ENCODE results near the gene NEK11.
"Not testable (repeated sequence)": the region's sequence is repeated elsewhere in the genome, so short reads cannot be mapped to it uniquely, and the experiment has no call there.

Gene NEK11

DNA sequence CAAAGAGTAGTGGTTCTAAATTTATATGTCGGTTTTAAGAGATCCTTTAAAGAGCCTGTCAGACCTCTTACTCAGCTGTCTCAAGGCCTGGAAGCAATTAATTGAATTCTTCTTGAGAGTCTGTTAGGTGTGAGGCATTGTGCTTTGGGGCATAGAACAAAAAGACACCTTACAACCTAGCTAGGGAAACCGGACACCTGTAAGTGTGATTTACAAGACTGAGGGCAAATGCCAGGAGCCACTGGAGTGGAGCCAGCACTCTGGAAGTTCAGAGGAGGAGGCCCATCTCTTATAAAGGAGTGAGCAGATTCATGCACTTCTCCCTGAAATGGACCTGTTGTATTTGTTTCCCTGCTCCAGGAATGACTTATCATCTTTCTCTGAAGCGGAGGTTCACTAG is 257.2 kb downstream of the NEK11 start:
- no peak for DNase-seq (ENCODE audit: insufficient read length, low spot score)
- FAIRE-seq: no peak

DNA sequence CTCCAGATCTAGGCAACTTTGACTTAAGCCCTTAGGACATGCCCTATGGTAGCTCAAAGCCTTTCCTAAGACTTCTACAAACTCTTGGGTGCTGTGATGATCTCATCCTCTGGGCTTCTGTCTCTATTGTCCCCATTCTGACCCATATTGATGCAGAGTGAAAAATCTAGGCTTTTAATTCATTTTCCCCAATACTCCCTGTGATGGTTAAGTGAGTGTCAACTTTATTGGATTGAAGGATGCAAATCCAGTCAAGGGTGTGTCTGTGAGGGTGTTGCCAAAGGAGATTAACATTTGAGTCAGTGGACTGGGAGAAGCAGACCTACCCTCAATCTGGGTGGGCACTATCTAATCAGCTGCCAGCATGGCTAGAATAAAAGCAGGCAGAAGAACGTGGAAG is 257.6 kb downstream of the NEK11 start:
- DNase-seq (ENCODE audit: insufficient read length, low spot score): no peak
- no peak for FAIRE-seq

GRCh38 chr3:131285456-131285855 is 258.8 kb downstream of the NEK11 start:
- no peak for DNase-seq (ENCODE audit: insufficient read length, low spot score)
- FAIRE-seq: no peak

DNA sequence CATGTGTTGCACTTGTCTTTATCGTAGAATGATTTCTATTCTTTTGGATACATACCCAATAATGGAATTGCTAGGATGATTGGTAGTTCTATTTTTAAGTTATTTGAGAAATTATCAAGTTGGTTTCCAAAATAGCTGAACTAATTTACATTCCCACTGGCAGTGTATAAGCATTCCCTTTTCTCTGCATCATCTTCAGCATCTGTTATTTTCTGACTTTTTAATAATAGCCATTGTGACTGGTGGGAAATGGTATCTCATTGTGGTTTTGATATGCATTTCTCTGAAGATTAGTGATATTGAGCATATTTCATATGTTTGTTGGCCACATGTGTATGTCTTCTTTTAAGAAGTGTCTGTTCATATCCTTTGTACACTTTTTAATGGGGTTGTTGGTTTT is 273.2 kb downstream of the NEK11 start:
- no peak for FAIRE-seq
- no peak for DNase-seq (ENCODE audit: insufficient read length, low spot score)

DNA sequence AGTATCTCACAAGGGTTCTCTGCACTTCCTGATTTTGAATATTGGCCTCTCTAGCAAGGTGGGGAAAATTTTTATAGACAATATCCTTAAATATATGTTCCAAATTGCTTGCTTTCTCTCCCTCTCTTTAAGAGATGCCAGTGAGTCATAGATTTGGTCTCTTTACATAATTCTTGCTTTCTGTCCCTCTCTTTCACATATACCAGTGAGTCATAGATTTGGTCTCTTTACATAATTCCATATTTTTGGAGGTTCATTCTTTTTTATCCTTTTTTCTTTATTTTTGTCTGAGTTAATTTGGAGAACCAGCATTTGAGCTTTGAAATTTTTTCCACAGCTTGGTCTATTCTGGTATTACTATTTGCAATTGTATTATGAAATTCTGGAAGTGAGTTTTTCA is 277.2 kb downstream of the NEK11 start:
- FAIRE-seq: no peak
- no peak for DNase-seq (ENCODE audit: insufficient read length, low spot score)

DNA sequence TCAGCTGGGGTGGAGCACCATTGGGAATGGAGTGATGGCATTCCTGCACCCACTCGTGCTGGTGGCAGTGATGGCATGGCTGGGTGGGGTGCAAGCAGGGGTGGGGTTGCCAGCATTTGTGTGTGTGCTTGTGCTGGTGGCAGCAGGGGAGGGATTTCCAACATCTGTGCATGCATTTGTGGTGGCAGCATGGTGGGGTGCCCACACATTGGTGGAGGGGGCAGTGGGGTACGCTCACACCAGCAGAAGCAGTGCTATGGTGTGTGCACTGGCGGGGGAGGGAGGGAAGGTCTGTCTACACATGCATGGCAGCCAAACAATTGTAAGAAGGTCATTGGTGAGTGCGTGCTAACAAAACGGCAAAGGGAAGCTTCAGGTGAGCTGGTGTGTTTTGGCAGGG is 278.2 kb downstream of the NEK11 start:
- FAIRE-seq (no peak), DNase-seq (ENCODE audit: insufficient read length, low spot score) (no peak)

GRCh38 chr3:131306242-131306641 is 279.6 kb downstream of the NEK11 start:
- no peak for FAIRE-seq
- no peak for DNase-seq (ENCODE audit: insufficient read length, low spot score)

GRCh38 chr3:131314318-131314717 is 287.6 kb downstream of the NEK11 start:
- FAIRE-seq (no peak), DNase-seq (ENCODE audit: insufficient read length, low spot score) (no peak)

GRCh38 chr3:131315162-131315561 is 288.5 kb downstream of the NEK11 start:
- no peak for DNase-seq (ENCODE audit: insufficient read length, low spot score)
- FAIRE-seq: no peak

- FAIRE-seq: no peak
These were observed 291.0 kb downstream of the NEK11 start for GRCh38 chr3:131317667-131318066.

GRCh38 chr3:131323014-131323413 is 296.3 kb downstream of the NEK11 start:
- DNase-seq (ENCODE audit: insufficient read length, low spot score): no peak
- FAIRE-seq: no peak

More at GRCh38 chr3:131317667-131318066, 291.0 kb downstream of the NEK11 start:
- no peak for DNase-seq (ENCODE audit: insufficient read length, low spot score)

DNA sequence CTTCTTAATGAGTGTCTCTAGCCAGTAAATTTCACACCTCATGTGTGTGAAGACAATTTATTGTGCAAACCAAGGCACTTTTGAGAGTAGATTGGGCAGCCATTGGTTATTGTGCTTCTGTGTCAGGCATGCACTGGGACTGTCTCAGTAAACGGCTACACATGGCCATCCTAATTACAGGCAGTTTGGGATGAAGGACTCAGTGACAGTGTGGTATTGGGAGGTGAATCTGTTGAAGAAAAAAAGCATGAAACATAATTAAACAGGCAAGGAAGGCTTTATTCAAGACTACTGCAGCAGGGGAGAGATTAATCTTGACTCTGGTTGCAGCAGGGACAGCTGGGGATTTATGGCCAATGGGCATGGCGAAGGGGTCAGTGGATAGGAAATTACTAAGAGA is 297.1 kb downstream of the NEK11 start:
- DNase-seq (ENCODE audit: insufficient read length, low spot score) (no peak), FAIRE-seq (no peak)

- no peak for FAIRE-seq
- DNase-seq (ENCODE audit: insufficient read length, low spot score): no peak
These were observed 298.2 kb downstream of the NEK11 start for GRCh38 chr3:131324923-131325322.

DNA sequence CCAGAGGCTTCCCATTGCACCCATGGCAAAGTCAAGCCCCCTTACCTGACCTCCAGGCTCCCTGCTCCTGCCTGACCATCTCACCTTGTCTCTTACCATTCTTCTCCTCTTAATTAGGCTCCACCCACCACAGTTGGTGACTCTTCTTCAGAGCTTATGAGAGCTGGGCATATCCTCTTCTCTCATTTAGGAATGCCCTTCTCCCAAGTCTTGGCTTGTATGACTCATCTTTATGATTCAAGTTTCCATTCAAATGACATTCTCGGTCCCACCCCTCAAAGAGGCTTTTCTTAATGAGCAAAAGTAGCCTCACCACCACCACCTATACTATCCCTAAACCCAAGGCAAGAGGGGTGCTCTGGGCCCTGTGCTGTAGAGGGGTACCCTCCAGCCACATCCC is 299.6 kb downstream of the NEK11 start:
- DNase-seq (ENCODE audit: insufficient read length, low spot score) (no peak), FAIRE-seq (no peak)

- FAIRE-seq (no peak), DNase-seq (ENCODE audit: insufficient read length, low spot score) (no peak)
These were observed 302.0 kb downstream of the NEK11 start for GRCh38 chr3:131328721-131329120.

DNA sequence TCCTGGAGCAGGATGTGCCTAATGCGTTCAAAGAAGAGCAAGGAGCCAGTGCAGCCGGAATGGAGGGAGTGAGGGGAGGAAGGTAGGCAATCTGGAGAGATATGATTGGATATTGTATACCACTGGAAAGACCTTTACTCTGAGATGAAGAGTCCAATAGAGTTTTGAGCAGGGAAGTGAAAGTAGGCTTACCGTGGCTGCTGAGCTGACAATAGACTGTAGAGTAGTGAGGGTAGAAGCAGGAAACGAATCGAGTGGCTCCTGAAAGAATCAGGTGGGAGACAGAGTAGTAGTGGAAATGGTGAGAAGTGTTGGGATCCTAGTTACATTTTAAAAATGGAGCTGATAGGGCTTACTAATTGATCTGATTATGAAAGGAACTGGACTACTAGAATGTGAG is 303.1 kb downstream of the NEK11 start:
- FAIRE-seq: no peak
- no peak for DNase-seq (ENCODE audit: insufficient read length, low spot score)

DNA sequence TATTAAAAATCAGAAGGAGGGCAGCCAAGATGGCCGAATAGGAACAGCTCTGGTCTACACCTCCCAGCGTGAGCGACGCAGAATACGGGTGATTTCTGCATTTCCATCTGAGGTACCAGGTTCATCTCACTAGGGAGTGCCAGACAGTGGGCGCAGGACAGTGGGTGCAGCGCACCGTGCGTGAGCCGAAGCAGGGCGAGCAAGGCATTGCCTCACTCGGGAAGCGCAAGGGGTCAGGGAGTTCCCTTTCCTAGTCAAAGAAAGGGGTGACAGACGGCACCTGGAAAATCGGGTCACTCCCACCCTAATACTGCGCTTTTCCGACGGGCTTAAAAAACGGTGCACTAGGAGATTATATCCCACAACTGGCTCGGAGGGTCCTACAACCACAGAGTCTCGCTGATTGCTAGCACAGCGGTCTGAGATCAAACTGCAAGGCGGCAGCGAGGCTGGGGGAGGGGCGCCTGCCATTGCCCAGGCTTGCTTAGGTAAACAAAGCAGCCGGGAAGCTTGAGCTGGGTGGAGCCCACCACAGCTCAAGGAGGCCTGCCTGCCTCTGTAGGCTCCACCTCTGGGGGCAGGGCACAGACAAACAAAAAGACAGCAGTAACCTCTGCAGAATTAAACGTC is 304.9 kb downstream of the NEK11 start:
- FAIRE-seq; DNase-seq (ENCODE audit: insufficient read length, low spot score): not testable (repeated sequence)

DNA sequence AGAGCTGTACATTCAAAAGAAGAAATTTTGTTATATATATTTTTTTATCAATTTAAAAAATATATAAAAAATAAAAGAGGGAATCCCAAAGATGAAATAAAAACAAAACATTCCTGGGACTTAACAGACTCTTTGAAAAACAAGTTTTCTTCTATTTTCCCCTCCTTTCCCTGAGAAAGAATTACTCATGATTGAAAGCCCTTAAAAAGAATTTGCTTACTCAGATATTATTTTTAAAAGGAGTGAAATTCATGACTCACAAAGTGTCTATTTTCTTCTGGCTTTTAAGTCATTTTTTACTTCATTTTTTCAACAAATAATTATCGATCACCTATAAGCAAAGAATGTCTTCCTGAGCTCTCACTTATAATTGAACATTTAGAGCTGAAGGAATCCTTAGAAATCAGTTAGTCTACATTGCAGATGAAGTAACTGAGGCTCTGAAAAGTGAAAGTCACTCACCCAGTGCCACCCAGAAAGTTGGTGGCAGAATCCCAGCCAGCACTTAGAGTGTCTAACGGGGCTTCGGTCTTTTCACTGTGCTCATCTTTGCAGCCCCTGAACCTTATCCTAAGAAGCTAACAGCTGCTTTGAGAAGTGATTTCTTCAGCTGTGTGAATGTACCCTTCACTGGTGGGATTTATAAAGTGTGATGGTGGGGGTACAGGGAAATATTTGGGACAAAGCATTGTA is 312.4 kb downstream of the NEK11 start:
- DNase-seq (ENCODE audit: insufficient read length, low spot score) (no peak), FAIRE-seq (no peak)

- FAIRE-seq: no peak
These were observed 315.1 kb downstream of the NEK11 start for GRCh38 chr3:131341761-131342160.

GRCh38 chr3:131348911-131349310 is 322.2 kb downstream of the NEK11 start:
- no peak for FAIRE-seq

More at GRCh38 chr3:131341761-131342160, 315.1 kb downstream of the NEK11 start:
- DNase-seq (ENCODE audit: insufficient read length, low spot score): no peak

GRCh38 chr3:131349454-131349853 is 322.8 kb downstream of the NEK11 start:
- DNase-seq (ENCODE audit: insufficient read length, low spot score) (no peak), FAIRE-seq (no peak)

More at GRCh38 chr3:131348911-131349310, 322.2 kb downstream of the NEK11 start:
- no peak for DNase-seq (ENCODE audit: insufficient read length, low spot score)

GRCh38 chr3:131349946-131350347 is 323.3 kb downstream of the NEK11 start:
- peak; percentile 44 for DNase-seq (ENCODE audit: insufficient read length, low spot score)
- peak; percentile 91 for FAIRE-seq

Data from HTR-8/SVneo (cell line).